HG03045 (cell line): ENCODE data around the gene SPZ1.
"Not testable (repeated sequence)": the region's sequence is repeated elsewhere in the genome, so short reads cannot be mapped to it uniquely, and the experiment has no call there.

Source experiments
- ATAC-seq: cut with Tn5 transposase; IDR thresholded peaks from one replicate; pipeline ENCODE4 v1.9.1; 2021; ENCODE audit warnings: mild to moderate bottlenecking, moderate library complexity; ENCODE audit not compliant: unreplicated experiment

SPZ1 gene, protein sequence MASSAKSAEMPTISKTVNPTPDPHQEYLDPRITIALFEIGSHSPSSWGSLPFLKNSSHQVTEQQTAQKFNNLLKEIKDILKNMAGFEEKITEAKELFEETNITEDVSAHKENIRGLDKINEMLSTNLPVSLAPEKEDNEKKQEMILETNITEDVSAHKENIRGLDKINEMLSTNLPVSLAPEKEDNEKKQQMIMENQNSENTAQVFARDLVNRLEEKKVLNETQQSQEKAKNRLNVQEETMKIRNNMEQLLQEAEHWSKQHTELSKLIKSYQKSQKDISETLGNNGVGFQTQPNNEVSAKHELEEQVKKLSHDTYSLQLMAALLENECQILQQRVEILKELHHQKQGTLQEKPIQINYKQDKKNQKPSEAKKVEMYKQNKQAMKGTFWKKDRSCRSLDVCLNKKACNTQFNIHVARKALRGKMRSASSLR

DNA sequence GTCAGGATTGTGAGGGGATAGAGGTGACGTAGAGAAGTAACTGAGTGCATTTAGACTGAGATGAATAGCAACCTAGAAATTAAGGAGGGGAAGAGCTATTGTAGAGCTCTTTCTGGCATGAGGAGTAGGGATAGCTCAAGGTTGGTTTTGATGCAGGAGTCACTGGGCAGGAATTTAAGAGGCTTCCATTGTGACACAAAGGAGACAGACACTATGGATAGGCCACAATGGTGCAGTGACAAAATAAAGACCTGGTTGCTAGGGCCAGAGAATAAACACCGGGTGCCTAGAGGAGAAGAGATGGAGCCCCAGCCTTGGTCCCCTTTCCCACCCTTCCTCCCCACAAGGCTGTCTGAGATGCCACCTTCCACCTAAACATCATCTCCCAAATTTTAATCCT is at the start of gene SPZ1:
Gene SPZ1 (plus strand): TSS at position 301 of the 400 bp plus-strand sequence. CDS start 214 bp downstream, outside the sequence.
- ATAC-seq = no peak

- not testable (repeated sequence) for ATAC-seq
These were observed 49.3 kb upstream of the SPZ1 start for GRCh38 chr5:80270543-80270942.

DNA sequence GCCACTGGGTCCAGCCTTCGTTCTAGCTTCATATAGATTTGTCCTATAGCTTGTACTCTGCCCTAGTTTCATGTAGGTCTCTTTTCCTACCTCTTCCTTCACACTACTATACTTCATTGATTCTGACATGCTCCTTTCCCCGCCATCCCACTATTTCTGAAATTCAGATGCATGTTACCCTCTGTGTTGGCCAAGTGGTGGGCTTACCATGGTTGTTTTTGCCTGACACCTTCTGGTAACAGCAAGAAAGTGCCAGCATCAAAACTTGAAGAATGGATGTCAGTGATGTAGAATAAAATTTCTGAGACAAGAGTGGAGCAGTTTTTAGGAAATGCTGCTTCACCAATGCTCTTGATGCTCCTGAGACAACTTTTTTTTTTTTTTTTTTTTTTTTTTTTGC is 44.5 kb upstream of the SPZ1 start:
- no peak for ATAC-seq

GRCh38 chr5:80276186-80276585 is 43.6 kb upstream of the SPZ1 start:
- no peak for ATAC-seq

DNA sequence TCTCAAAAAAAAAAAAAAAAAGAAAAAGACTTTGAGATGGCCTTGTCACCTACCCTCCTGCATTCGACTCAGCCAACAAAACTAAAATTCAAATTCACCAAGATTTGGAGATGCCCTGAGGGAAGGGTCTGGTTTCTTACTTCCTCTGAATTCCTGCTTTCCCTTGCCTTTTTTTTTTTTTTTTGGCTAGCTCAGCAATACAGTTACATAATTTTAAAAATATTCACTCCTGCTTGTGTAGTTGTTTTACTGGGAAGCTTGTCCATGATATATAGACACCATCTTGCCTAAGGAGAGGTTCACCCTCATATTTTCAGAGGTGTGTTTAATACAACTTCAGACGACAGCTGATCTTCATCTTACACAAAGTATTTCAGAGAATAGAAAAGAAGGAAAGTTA is 42.6 kb upstream of the SPZ1 start:
- no peak for ATAC-seq

DNA sequence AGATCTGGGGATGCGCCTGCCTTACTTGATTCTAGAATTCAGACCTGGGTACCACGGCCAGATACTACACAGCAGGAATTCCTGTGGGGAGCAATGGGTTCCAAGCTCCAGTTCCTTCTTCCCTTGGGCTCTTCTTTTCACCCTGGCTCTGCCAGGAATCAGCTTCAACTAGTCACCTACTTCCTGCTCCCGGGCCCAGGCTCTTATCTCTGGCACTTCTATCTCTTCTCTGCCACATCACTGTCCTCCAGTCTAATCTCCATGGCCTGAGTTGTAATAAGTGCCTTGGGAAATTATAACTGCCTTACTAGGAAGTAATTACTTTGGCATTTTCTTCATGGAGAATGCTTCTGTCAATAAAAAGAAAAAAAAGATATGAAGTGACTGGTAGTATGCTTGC is 37.7 kb upstream of the SPZ1 start:
- no peak for ATAC-seq

GRCh38 chr5:80283360-80283759 is 36.4 kb upstream of the SPZ1 start:
- ATAC-seq = no peak

- ATAC-seq = no peak
These were observed 35.1 kb upstream of the SPZ1 start for GRCh38 chr5:80284720-80285119.

- no peak for ATAC-seq
These were observed 31.6 kb upstream of the SPZ1 start for GRCh38 chr5:80288177-80288576.

DNA sequence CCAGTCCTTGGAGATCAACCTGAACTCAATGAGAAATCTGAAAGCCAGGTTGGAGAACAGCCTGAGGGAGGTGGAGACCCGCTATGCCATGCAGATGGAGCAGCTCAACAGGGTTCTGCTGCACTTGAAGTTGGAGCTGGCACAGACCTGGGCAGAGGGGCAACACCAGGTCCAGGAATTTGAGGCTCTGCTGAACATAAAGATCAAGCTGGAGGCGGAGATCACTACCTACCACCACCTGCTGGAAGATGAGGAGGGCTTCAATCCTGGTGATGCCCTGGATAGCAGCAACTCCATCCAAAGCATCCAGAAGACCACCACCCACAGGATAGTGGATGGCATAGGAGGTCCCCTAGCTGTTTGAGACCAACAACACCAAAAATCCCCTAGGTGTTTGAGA is 30.5 kb upstream of the SPZ1 start:
- no peak for ATAC-seq

GRCh38 chr5:80291761-80292160 is 28.0 kb upstream of the SPZ1 start:
- ATAC-seq = no peak

GRCh38 chr5:80296121-80296520 is 23.7 kb upstream of the SPZ1 start:
- ATAC-seq = no peak

GRCh38 chr5:80299601-80300000 is 20.2 kb upstream of the SPZ1 start:
- no peak for ATAC-seq

GRCh38 chr5:80300125-80300524 is 19.7 kb upstream of the SPZ1 start:
- ATAC-seq = no peak

DNA sequence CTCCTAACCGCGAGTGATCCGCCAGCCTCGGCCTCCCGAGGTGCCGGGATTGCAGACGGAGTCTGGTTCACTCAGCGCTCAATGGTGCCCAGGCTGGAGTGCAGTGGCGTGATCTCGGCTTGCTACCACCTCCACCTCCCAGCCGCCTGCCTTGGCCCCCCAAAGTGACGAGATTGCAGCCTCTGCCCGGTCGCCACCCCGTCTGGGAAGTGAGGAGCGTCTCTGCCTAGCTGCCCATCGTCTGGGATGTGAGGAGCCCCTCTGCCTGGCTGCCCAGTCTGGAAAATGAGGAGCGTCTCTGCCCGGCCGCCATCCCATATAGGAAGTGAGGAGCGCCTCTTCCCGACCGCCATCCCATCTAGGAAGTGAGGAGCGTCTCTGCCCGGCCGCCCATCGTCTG is 19.0 kb upstream of the SPZ1 start:
- not testable (repeated sequence) for ATAC-seq

DNA sequence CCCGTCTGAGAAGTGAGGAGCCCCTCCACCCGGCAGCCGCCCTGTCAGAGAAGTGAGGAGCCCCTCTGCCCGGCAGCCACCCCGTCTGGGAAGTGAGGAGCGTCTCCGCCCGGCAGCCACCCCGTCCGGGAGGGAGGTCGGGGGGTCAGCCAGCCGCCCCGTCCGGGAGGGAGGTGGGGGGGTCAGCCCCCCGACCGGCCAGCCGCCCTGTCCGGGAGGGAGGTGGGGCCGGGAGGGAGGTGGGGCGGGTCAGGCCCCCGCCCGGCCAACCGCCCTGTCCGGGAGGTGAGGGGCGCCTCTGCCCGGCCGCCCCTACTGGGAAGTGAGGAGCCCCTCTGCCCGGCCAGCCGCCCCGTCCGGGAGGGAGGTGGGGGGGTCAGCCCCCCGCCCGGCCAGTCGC is 18.5 kb upstream of the SPZ1 start:
- ATAC-seq = not testable (repeated sequence)

- no peak for ATAC-seq
These were observed 17.2 kb upstream of the SPZ1 start for GRCh38 chr5:80302636-80303035.

GRCh38 chr5:80308526-80308925 is 11.3 kb upstream of the SPZ1 start:
- no peak for ATAC-seq

- no peak for ATAC-seq
These were observed 9.7 kb upstream of the SPZ1 start for GRCh38 chr5:80309871-80310665.

DNA sequence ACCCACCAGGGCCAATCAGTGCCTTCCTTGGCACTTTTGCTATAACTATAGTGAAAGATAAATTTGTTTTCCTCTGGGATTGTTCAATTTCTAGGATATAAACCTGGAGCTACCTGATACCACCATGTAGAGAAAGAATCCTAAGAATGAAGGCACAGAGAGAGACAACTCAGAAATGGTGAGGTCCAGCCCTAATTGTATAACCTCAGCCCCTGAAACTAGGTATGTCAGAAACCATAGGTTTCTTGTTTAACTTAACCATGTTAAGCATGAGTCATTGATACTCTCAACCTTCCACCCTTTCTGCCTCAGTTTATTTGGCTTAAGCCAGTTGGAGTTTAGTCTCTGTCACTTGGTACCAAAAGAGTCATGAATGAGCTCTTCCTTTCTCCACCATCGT is 4.6 kb upstream of the SPZ1 start:
- no peak for ATAC-seq

DNA sequence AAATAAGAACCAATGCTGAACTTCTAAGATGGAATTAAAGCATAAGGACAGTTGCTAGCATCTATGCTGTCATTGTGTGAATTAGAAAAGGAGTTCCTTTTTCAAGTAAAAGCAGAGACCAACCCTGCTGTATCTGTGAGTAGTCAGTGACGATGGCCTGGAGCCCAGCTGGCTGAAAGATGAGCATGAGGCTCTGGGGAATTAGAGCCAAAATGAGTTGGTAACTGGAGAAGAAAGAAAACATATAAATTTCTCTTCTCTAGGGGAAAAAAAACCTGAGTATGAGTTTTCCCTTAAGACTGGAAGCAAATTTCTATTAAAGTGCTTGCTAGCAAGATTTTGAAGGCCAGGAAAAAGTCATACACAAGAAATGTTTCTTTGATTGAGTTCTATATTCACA is 1.6 kb upstream of the SPZ1 start:
- no peak for ATAC-seq

DNA sequence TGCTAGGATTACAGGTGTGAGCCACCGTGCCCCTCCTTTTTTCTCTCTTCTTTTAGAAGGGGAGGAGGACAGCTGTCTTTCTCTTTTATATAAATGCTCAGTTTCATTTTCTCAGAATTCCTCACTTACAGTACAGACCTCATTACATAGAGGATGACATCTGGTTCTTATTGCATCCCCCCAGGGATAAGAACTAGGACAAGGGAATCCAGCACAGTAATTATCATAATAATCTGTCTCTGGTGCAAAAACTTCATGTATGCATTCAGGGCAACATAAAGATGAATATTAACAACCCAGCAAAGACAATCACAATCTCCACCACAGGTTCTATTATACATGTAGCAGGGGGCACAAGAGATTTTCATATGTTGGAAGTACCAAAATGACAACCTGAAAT is 5.1 kb downstream of the SPZ1 start:
- ATAC-seq = no peak
